COLO829 (cell line): ENCODE measurements around the gene PIAS1.

Experiments used
- DNase-seq: peaks from one replicate; pipeline ENCODE4 v3.0.0; 2012; ENCODE audit warnings: low spot score

The PIAS1 gene

GRCh38 chr15:68062946-68063465, 8.9 kb downstream of the PIAS1 start:
- DNase-seq, result no peak

- no peak for DNase-seq
Observed at GRCh38 chr15:68063606-68064005, 9.5 kb downstream of the PIAS1 start.

- no peak for DNase-seq
Observed at GRCh38 chr15:68073576-68074288, 19.6 kb downstream of the PIAS1 start.

GRCh38 chr15:68075764-68076385, 21.8 kb downstream of the PIAS1 start:
- DNase-seq, result no peak

GRCh38 chr15:68078365-68078764, 24.2 kb downstream of the PIAS1 start:
- DNase-seq, result no peak

- no peak for DNase-seq
Observed at GRCh38 chr15:68080334-68080733, 26.2 kb downstream of the PIAS1 start.

- no peak for DNase-seq
Observed at GRCh38 chr15:68080783-68081182, 26.7 kb downstream of the PIAS1 start.

GRCh38 chr15:68081869-68082505, 27.9 kb downstream of the PIAS1 start:
- no peak for DNase-seq

- no peak for DNase-seq
Observed at GRCh38 chr15:68082735-68083134, 28.6 kb downstream of the PIAS1 start.

GRCh38 chr15:68083463-68083862, 29.3 kb downstream of the PIAS1 start:
- DNase-seq, result no peak

- no peak for DNase-seq
Observed at GRCh38 chr15:68085052-68085451, 30.9 kb downstream of the PIAS1 start.

- no peak for DNase-seq
Observed at GRCh38 chr15:68091743-68092142, 37.6 kb downstream of the PIAS1 start.

- no peak for DNase-seq
Observed at GRCh38 chr15:68096099-68096498, 42.0 kb downstream of the PIAS1 start.

GRCh38 chr15:68097029-68097428, 42.9 kb downstream of the PIAS1 start:
- DNase-seq, result no peak

- no peak for DNase-seq
Observed at GRCh38 chr15:68098465-68098864, 44.4 kb downstream of the PIAS1 start.

GRCh38 chr15:68100194-68100593, 46.1 kb downstream of the PIAS1 start:
- DNase-seq, result no peak

- DNase-seq, result no peak
Observed at GRCh38 chr15:68103603-68104002, 49.5 kb downstream of the PIAS1 start.

GRCh38 chr15:68106656-68107055, 52.5 kb downstream of the PIAS1 start:
- no peak for DNase-seq

GRCh38 chr15:68107142-68107541, 53.0 kb downstream of the PIAS1 start:
- no peak for DNase-seq

GRCh38 chr15:68112706-68113105, 58.6 kb downstream of the PIAS1 start:
- no peak for DNase-seq

GRCh38 chr15:68113273-68113672, 59.2 kb downstream of the PIAS1 start:
- DNase-seq, result no peak

- DNase-seq, result no peak
Observed at GRCh38 chr15:68113751-68114150, 59.6 kb downstream of the PIAS1 start.

- DNase-seq, result no peak
Observed at GRCh38 chr15:68114356-68114755, 60.2 kb downstream of the PIAS1 start.
